Heart left ventricle (tissue), 16 donors: Measurements from ENCODE around the gene NREP. TPM values are rescaled to one million over a fixed set of nuclear protein-coding genes. Genes with fewer than 3 reads are reported as not detected.
A peak's percentile ranks its signal among the peaks of the same experiment; 100 is the strongest.

ENCODE experiments used
- ATAC-seq, 4 donors: fragments of 200-7000 bp; cut with Tn5 transposase; one replicate each; pipeline ENCODE4 v1.9.1; 2020 to 2022; ENCODE audit warnings: moderate library complexity in 4 of 4, mild to moderate bottlenecking in 3 of 4, moderate number of reproducible peaks in 1 of 4
- DNase-seq, 5 donors: peaks; one replicate each; pipeline ENCODE4 v3.0.0-alpha.2; 2020
- H3K27ac ChIP-seq, 12 donors: fragments of 200-600 bp; sonication (generic) in 4 of 12; one replicate each; pipeline versions ENCODE4 v1.5.0 to v1.8.0; 2016 to 2022; ENCODE audit warnings: mild to moderate bottlenecking in 2 of 12
- H3K27me3 ChIP-seq, 9 donors: fragments of 200-600 bp; sonication (generic) in 2 of 9; one replicate each; pipeline versions ENCODE4 v1.5.1 to v1.8.0; 2016 to 2022; ENCODE audit warnings: mild to moderate bottlenecking in 3 of 9
- H3K36me3 ChIP-seq, 9 donors: fragments of 200-600 bp; sonication (generic) in 2 of 9; one replicate each; pipeline versions ENCODE4 v1.5.0 to v1.8.0; 2018 to 2022; ENCODE audit warnings: mild to moderate bottlenecking in 2 of 9
- H3K4me1 ChIP-seq, 12 donors: fragments of 200-600 bp; sonication (generic) in 4 of 12; one replicate each; pipeline versions ENCODE4 v1.5.0 to v1.8.0; 2016 to 2022; ENCODE audit warnings: mild to moderate bottlenecking in 3 of 12
- H3K4me3 ChIP-seq, 12 donors: fragments of 200-600 bp; sonication (generic) in 4 of 12; one replicate each; pipeline versions ENCODE4 v1.5.0 to v1.8.0; 2017 to 2022; ENCODE audit warnings: mild to moderate bottlenecking in 9 of 12, moderate library complexity in 4 of 12
- H3K9me3 ChIP-seq, 12 donors: fragments of 200-600 bp; sonication (generic) in 4 of 12; one replicate each; pipeline versions ENCODE4 v1.5.0 to v1.8.0; 2016 to 2022; ENCODE audit warnings: mild to moderate bottlenecking in 1 of 12
- CTCF ChIP-seq, 12 donors: fragments of 200-600 bp; sonication (generic) in 4 of 12; IDR thresholded peaks; one replicate each; pipeline versions ENCODE4 v1.5.0 to v1.8.0; 2018 to 2022; ENCODE audit warnings: antibody characterized with exemption in 12 of 12, mild to moderate bottlenecking in 5 of 12
- POLR2A ChIP-seq, 2 donors: fragments of 450-650 bp; IDR thresholded peaks; one replicate each; pipeline ENCODE4 v1.6.1; 2017; ENCODE audit warnings: antibody characterized with exemption in 2 of 2, mild to moderate bottlenecking in 2 of 2, moderate library complexity in 2 of 2
- WGBS, 4 donors: extraction: QIAGEN DNeasy Blood & Tissue Kit in 2 of 4; methylation state at CpG; one replicate each; pipeline versions ENCODE4 v1.1.5 to v1.1.7; 2013 to 2018; 5-methylcytosine and 5-hydroxymethylcytosine counted together
- intact Hi-C, 10 donors: fragments of 100-400 bp; cut with DNase I; formaldehyde crosslinking; loops; one replicate each; pipeline versions ENCODE4 v1.11.1 to v1.14.2; 2022
- polyA plus RNA-seq, 2 donors: library from polyadenylated mRNA; stranded (reverse); fragments of 200-250 nt; gene quantifications; one replicate each; pipeline ENCODE4 v1.2.3, GENCODE V29; 2013
- total RNA-seq, 9 donors: library from RNA; depleted of rRNA in 2 of 9; stranded (reverse); fragments of >200 nt in 2 of 9; fragmentation: NEBNext Ultra II Directional in 3 of 9; extraction: Animal tissue kit (Norgen Biotek cat#: 25700) in 3 of 9; gene quantifications; one replicate each; pipeline versions ENCODE4 v1.1.0 to v1.2.4, GENCODE V29; 2016 to 2023
- donor health status: ischemic (EF 13 %, LVEDD 7.1; RV severe dilation, severe dysfunction).
- donor health status: healthy with polysubstance abuse.
- donor health status: DM: no; HTN: yes; CAD: no.
- donor health status: DM: no; HTN: no; CAD: no.
- donor health status: ischemic (EF 25% LVEDD 6.9; RV normal size, moderate dysfunction).
- donor health status: ischemic (EF 25% LVEDD 5.7; RV mildly dilated, moderate dysfunction).
- donor health status: healthy.
- donor health status: DM: yes; HTN: yes; CAD: no.
- donor health status: ischemic (EF 35%, LVEDD 5.7; RV mildly dilated, moderate dysfunction).
- donor health status: nonischemic (EF 11% LVEDD 7.7; RV severe dilation, severe dysfunction).
- donor health status: DM: yes; HTN: yes; CAD: no.
- donor health status: PGD.
- donor health status: ischemic (EF 29% LVEDD 5.4; RV normal size, mild dysfunction).
- donor health status: nonischemic (EF 23%, LVEDD 6.1; RV moderate dilation, normal function).

NREP gene
- total and polyA plus RNA-seq, 11 donors = 8.1 to 71.8 (median 34.5) TPM

GRCh38 chr5:111781200-111781599, 24.2 kb upstream of the NREP start:
- Histone ChIP-seq H3K36me3 (no peaks in the 10 kb centered on the region), H3K27me3 (no peaks in the 10 kb centered on the region), H3K27ac (no peak overlapping the region), H3K4me3 (no peak overlapping the region), H3K9me3 (no peaks in the 10 kb centered on the region), H3K4me1 (peaks cover 0 to 18% (median 0%) of the 10 kb centered on the region in 12 donors)
- TF ChIP-seq CTCF (IDR thresholded peaks at IDR 0.05) (no peak), POLR2A (IDR thresholded peaks at IDR 0.05) (no peak)
- WGBS, 4 donors = 61 to 78% (median 76%) methylated on average over 6 of the region's 6 CpGs
- intact Hi-C loops = no loop called here
- ATAC-seq (peak in 1 of 4 donors; percentile 37), DNase-seq (peak; percentile 33 to 69 (median 50))

GRCh38 chr5:111779922-111780292, 22.9 kb upstream of the NREP start:
- TF ChIP-seq CTCF (IDR thresholded peaks at IDR 0.05) = no peak
- no peak for TF ChIP-seq POLR2A (IDR thresholded peaks at IDR 0.05)
- WGBS, 4 donors = 13 to 18% (median 14%) methylated on average over 4 of the region's 4 CpGs
- Histone ChIP-seq H3K4me1 (peaks cover 0 to 21% (median 0%) of the 10 kb centered on the region in 12 donors), H3K27ac (no peak overlapping the region), H3K4me3 (no peak overlapping the region), H3K36me3 (no peaks in the 10 kb centered on the region), H3K9me3 (no peaks in the 10 kb centered on the region), H3K27me3 (no peaks in the 10 kb centered on the region)
- DNase-seq = peak in 3 of 5 donors; percentile 17 to 30 (median 23)
- no peak for ATAC-seq
- intact Hi-C loops = no loop called here

- intact Hi-C loops = no loop called here
- Histone ChIP-seq H3K27me3 (no peaks in the 10 kb centered on the region), H3K9me3 (no peaks in the 10 kb centered on the region), H3K4me1 (peaks cover 0 to 27% (median 0%) of the 10 kb centered on the region in 12 donors), H3K4me3 (no peak overlapping the region), H3K27ac (no peak overlapping the region), H3K36me3 (no peaks in the 10 kb centered on the region)
- no peak for TF ChIP-seq POLR2A (IDR thresholded peaks at IDR 0.05)
- TF ChIP-seq CTCF (IDR thresholded peaks at IDR 0.05) = no peak
- 60 to 81% (median 74%) methylated on average over 3 of the region's 3 CpGs for WGBS, 4 donors
- ATAC-seq (no peak), DNase-seq (no peak)
Observed at GRCh38 chr5:111779260-111779921, 22.4 kb upstream of the NREP start.

GRCh38 chr5:111776913-111777781, 20.2 kb upstream of the NREP start:
- Histone ChIP-seq H3K36me3 (no peaks in the 10 kb centered on the region), H3K4me1 (peaks cover 0 to 29% (median 0%) of the 10 kb centered on the region in 12 donors), H3K9me3 (no peaks in the 10 kb centered on the region), H3K27ac (no peak overlapping the region), H3K4me3 (no peak overlapping the region), H3K27me3 (no peaks in the 10 kb centered on the region)
- intact Hi-C loops = no loop called here
- no peak for TF ChIP-seq POLR2A (IDR thresholded peaks at IDR 0.05)
- TF ChIP-seq CTCF (IDR thresholded peaks at IDR 0.05) = no peak
- ATAC-seq (no peak), DNase-seq (no peak)
- 84 to 87% (median 86%) methylated on average over 6 of the region's 6 CpGs for WGBS, 4 donors
